HG03442 (cell line): ENCODE data around the gene DMRTA2.

Source experiments
- ATAC-seq: cut with Tn5 transposase; IDR thresholded peaks from one replicate; pipeline ENCODE4 v1.9.1; 2021; ENCODE audit warnings: mild to moderate bottlenecking, moderate library complexity; ENCODE audit not compliant: unreplicated experiment

DMRTA2 gene

DNA sequence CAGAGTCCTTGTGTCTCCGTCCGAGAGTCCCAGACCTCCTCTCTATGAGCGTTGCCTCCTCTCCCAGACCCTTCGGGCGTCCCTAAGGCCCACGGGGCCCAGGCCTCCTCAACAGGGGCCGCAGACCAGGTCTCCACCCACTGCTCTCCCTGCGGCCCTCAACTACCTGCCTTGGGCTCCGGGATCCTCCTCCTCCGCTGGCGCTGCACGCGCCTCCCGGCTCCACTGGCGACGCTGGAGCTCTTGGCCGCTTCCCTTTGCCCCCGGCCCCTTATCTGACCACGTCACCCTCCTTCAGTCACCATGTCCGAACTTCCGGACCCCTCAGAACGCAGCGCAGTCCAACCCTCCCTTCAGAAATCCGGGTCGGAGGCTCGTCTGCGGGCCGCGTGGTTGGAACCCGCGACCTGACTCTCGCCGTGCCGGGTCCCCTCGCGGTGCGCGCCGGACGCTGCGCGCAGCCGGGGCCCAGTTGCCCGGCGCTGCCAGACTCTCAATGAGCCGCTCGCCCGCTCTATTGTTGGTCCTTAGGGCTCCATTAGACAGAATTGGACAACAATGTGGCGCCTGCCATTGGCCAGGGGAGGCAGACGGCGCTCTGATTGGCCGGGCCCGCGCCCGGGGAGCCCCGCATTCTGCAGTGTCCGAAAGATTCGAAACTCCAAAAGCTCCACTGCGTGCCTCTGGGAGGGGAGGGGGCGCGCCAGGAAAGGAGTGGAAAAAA, at the start of gene DMRTA2:
DMRTA2 (minus strand) TSS at position 498 of the 724 bp plus-strand sequence. CDS start 1,907 bp downstream, outside the sequence.
- no peak for ATAC-seq

DNA sequence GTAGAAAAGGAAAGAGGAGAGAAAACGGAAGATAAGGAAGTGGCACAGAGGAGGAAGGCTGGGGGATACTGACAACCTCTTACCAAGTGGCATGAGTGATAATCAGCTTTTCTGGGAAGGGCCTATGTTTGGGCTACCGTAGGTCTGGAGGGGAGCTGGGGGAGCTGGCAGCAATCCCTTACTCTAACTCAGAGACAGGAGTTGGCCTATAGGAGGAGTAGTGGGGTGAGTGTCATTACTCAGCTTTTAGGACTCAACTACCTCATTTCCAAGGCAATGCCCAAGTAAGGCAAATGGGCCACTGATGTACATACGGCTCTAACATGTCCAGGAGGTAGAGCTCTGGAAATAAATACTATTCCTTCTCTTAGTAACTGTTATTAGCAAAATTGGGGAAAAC, 48.7 kb upstream of the DMRTA2 start:
- ATAC-seq = no peak

DNA sequence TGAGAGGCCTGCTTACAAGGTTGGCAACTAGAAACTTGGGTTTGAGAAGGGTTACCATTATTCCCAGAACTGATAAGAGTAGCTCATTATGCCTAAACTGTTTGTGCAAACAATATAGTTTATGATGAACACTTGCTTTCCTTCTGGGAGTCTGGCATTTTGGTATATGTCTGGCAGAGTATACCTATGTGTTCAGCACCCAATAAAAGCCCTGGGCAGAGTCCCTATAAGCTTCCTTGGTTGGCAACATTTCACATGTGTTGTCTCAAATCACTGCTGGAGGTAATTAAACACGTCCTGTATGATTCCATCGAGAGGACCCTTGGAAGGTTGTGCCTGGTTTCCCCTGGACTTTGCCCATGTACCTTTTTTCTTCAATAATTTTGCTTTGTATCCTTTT, 39.7 kb upstream of the DMRTA2 start:
- ATAC-seq = no peak

DNA sequence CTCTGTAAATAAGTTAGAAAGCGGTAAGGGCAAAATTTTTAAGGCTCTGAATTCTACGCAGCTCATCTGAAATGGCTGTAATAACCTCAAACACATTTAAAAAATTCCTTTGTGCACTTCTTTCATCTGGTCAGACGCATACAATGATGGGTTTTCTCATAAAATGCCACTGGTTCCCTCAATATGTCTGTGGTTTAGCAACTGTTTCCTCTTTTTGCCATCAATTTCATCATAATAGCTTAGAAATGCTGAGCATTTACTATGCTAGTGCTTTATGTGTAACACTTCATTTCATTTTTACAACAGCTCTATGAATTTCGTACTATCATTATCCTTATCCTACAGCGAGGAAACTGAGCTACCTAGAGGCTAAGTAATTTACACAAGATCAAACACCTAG, 35.3 kb upstream of the DMRTA2 start:
- ATAC-seq = no peak

DNA sequence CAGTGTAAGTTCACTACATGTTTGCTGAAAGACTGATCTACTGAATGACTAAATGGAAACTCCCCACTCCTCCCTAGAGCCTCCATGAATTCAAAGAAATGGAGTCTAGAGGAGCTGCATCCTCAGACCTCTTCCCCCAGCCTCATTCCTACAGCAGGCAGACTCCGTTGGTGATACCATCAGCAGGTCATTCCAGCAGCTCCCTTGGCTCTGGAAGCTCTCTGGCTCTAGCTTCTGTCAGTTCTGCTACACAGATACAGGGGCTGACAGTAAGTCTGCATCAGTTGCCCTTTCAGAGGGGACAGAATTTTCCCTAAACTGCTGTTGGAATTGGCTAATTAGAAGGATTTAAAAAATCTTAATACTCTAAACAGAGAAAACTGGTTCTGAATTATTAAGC, 31.7 kb upstream of the DMRTA2 start:
- no peak for ATAC-seq

DNA sequence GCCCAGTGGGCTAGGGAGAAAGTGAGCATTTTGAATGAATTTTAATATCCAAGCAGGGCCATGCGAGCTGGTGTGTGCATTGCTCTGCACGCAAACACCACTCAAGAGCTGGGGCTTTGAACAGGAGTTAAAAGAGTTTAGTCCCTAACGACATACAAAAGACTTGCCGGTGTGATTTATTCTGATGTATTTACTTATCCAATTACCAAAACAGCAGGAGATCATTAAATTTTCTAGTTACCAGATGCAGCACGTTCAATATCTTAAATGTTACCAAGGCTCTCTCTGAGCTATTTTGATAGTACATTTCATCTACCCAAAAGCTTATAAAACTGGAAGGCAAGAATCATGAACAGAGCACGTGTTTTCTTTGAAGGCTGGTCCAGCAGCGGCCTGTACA, 30.0 kb upstream of the DMRTA2 start:
- no peak for ATAC-seq

DNA sequence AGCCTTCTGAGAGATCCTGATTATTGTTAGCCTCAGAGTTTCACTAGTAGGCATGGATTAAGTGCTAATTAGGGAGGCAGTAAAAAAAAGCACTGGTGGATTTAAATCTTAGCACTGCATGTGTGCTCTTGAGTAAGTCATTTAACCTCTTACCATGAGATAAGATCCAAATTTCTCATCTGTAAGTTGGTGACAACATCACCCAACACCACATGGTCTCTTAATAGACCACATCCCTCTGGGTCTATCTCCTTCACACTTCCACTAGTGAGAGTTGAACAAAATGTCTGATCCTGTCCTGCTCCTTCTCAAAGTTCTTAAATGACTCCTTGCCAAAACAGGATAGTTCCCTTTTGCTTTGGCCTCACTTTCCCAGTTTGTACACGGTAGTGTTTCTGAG, 29.5 kb upstream of the DMRTA2 start:
- ATAC-seq = no peak

DNA sequence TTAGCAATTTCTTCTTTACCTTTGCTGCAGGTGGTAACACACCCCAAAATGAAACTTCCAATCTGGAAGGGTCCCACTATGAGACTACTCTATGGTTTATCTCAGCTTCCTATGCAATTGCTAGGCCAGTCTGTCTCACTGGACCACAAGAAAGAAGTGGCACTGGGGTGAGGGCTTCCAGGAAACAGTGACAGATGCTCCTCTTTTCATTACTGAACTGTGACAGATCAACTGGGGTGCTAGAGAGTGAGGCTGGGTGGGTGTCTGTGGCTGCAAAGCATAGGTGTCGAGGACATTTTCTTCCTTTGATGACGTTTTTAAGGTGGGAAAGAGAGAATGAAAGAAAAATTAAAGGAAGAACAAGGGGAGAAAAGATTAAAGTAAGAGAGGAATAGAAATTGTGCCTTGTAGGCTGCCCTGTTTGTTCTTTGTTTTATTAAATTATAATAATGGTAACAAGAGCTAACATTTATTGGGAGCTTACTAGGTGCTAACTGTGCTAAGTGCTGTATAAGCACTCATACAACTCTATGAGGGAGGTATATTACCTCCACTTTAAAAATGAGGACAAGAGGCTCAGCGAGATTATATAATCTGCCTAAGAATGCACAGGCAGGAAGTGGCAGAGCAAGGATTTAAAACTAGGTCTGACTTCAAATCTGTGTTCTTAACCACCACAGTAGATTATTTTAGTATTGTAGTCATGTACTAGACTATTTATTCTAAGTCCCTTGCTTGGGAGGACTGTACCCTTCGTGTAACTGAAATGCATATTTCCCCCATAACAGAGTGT, 27.8 kb upstream of the DMRTA2 start:
- no peak for ATAC-seq

DNA sequence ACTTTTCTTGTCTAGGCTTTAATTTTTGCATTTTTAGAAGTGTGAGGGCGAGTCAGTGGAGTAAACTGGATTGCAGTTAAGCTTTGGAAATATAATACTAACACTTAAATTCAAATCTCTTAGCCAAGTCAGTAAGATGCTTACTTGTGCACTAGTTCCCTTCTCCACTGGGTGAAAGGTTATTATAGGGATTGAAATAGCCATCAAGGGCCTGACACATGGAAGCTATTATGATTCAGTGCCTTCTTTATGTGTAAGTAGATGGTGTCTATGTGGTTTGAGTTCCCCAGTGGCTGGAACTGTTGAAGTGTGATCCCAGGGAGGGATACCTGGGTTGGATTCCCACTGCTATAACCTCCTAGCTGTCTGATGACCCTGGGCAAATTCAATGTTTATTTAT, 24.7 kb upstream of the DMRTA2 start:
- no peak for ATAC-seq

DNA sequence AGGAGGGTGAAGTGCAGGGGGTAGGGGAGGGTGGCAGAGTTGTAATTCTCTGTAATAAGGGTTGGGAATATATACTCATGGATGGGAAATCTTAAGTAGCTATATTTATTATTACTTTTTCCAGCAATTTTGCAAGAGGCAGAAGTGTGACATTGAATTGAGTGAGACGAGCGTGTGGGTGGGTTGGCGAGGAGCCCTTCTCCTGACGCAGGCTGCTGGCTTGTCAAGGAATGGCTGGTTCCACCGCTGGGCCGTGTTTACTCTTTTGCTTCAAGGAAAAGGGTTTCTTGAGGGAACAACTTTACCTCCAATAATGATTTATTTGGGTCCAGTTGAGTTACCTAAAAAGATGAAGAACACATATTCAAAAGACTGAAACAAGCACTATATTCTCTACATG, 17.9 kb upstream of the DMRTA2 start:
- ATAC-seq = no peak

DNA sequence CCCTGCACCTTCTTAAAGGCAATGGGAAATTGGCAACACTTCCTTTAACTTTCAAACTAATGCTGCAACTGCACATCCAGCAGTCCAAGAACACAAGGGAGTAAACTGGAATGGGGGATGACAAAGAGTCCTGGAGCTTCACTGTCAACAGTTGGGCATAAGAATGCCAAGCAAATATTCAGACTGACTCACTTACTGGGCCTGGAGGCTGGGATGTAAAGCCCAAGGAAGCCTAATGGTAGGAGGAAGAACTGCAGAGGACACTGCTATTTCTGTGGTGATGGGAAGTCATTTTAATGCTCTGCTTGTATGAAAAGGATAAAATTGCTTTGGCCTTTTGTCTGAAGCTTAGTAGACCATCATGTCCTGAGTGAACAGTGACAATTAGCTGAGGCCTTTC, 15.7 kb upstream of the DMRTA2 start:
- ATAC-seq = no peak

DNA sequence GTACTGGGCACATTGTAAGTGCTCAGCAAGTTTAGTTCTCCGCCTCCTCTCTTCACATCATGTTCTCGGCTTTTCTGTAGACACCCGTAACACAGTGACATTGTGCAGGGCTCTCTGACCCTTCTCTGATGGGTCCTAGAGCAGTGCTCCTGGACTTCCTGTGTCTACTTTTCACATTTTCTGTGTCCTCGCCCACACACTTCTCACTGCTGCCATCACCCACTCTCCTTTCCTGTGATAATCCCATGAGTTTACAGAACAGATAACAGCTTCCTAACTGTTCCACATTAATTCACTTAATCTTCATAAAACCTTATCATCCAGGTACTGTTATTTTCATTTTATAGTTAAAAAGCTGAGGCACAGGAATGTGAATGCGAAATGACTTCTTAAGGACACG, 13.2 kb upstream of the DMRTA2 start:
- ATAC-seq = no peak

DNA sequence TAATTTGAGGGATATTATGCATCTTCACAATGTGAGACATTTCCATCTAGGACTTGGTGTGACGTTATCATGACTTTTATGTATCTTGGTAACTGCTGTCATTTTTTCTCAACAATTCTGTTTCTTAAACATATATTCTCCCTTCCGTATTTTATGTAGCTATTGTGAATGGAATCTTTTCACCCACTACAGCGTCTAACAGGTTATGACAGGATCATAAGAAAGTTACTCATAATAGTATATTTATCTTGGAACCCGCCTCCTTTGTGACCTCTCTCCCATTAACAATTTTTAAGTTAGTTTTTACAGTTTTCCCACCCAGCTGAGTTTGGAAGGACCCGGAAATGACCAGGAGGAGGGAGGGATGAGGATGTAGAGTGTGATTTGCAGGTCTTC, 6.8 kb upstream of the DMRTA2 start:
- ATAC-seq = no peak

DNA sequence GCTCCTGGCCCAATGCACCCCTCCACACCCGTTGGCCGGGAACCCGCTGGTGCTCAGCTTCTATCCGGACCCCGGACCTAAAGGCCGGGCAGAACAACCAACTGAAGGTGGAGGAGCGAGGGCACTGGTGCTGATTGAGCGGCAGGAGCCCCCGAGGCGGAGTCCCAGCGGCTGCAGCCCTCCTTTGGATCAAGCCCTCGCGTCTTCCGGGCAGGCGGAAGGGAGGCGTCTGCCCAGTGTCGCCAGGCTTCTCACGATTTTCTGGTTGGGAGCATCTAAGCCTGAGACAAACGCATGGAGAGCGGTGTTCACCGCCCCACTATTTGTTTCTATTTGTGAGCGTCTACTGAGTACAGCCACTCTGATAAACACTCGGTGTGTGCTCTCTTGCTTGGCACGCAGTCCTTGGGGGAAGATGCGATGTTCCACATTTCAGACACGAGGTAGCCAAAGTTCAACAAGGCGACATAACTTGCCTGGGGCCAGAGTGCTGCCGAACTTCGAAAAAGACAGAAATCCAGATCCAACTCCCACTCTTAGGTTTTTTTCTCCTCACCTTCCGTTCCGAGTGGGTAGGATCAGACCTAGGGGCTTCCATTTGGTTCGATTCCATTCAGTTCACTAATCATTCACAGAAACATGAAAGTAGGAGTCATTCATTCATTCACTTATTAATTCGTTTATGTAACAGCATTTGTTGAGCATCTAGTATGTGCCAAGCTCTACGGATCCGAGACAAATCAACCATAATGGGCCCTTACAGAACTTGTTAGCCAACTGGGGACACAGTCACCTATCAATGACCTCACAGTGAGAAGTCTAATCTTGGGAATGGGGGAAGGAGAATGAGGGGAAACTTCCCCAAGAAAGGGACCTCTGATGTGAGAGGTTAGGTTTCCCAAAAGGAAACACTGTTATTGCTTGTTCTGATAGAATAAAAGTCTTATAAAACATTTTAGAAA, 4.9 kb upstream of the DMRTA2 start:
- no peak for ATAC-seq

DNA sequence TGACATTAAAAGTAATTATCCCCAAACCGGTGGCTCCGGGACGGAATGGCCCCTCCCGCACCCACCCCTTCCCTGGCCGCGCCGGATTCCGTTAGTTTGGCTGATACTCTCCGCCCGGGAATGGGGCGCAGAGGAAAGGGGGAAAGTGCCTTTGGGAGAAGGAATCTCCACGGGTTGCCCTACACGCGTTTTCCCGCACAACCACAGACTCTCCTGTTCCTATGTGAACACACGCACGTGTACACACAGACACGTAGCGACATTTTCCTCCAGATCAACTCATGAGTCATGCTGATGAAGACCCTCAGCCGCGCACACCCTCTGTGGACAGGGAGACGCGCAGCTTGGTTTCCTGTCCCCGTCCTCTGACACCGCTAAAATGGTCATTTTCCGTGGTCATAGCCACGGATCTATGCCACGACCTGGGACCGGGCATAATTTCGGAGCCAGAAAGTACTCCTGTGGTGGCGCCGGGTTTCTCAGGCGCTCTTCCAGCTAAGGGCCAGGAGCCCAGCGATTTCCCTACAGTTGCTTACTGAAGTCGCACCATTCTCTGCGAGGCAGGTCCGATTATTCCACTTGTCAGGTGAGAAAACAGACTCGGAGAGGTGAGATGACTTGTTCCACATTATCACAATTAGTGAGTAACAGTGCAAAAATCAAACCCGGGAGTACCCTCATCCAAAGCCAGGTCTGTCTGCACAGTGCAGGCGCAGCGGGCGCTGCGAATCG, 4.0 kb upstream of the DMRTA2 start:
- ATAC-seq = no peak

DNA sequence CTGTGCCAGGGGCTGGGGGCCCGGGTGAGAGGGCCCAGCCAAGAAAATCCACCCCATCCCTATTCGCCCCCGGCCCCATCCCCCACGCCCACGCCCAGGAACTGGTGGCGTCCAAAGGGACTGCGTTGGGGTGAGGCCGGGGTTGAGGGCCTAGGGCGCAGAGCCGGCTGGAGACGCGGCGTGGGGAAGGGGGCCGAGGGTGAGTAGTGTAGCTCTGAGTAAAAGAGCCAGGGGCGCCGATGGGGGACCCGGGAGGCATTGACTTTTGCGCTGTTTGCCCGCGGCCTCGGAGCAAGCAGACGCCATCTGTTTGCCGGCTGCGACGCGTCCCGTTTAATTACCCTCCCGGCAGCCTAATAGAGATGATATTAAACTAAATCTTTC, 3.5 kb upstream of the DMRTA2 start:
- no peak for ATAC-seq

DNA sequence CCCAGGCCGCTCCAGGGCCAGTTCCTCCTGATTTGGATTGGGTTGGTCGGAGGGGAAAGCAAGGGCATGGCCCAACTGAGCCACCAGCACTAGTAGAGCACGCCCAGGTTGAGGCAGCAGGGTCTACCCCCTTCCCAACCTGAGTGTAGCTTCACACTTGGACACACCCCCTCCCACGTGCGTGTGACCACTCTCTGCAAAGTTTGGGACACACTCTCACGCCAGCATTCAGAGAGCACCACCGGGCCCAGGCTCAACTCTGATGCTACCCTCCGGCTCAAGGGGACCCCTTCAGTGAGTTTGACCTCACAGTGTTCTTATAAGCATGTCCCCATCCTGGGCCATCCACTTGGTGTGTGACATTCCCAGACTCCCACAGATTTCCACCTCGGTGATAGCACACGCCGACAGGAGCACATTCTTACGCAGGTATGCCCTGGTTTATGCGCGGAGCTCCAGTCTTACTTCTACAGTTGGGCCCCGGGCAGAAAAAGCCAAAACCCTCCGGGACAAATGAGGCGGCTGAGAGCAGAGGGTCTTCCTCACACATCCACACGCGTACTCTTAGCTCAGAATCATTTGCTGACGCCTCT, 3.0 kb upstream of the DMRTA2 start:
- ATAC-seq = no peak

DNA sequence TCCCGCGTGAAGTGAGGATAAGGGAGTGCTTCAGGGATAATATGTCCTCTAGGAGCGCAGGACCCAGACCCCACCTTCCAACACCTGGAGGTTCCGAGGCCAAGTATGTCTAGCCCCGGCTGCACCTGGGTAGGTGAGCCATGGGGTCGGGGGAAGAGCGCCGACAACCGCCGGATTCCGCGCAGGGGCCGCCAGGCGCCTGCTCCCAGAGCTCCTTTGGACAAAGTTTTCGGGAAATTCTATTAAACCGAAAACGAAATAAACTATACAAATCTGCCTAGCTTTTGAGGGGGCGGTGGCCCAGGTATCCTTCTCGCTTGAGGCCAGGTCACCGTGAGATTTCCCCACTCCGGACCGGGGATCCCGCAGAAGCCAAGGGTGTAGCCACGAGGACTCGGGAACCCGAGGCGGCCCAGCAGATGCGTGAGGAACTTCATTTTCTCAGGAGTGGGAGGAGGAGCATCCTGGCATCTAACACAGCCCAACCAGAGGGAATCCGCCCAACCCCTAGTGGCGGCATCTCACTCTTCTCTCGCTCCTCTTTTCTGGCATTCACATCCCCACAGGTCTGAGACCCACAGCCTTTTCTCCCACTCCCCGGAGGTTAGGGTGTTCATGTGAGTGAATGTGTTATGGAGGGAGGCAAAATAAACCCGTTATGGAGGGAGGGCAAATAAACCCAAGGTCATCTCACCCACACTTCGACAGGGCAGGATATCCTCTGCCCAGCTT, 2.3 kb upstream of the DMRTA2 start:
- ATAC-seq = no peak

DNA sequence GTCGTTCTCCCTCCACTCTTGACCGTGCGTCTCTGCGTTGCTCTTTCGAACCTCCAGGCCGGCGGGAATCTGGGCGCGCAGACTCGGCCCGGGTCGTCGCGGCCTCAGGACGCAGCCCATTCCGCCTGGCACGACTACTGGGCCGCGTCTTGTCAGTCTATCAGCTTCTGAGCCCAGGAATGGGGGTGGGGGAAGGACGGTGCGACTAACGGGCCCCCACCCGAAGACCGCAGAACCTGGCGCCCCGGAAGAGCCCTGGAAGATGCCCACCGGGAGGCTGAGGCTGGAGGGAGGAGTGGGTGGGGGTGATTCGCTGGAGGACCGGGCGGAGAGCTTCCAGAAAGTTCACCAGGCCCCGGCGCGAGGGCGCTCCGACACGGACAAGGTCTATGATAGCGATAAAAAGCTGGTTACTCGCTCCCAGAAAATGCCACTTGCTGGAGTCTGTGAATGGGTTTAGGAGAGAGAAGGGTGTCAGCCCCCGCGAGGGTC, 1.7 kb upstream of the DMRTA2 start:
- ATAC-seq = no peak
